ENCODE measurements around the gene RASL10A.

RASL10A gene

GRCh38 chr22:29344137-29344536 lies 28.6 kb upstream of the RASL10A start:
- Histone ChIP-seq H3K36me3 (ENCODE audit: insufficient read depth, low read length) (peaks cover 81% of the 10 kb centered on the region; the same call in 1 of the 2 replicates), H3K9me2 (replicated peaks; ENCODE audit: low read depth, low read length) (no peaks in the 10 kb centered on the region), H3K4me3 (ENCODE audit: low read length, poor library complexity, severe bottlenecking) (no peak overlapping the region), H3K9me3 (ENCODE audit: insufficient read depth, low read depth, low read length) (no peaks in the 10 kb centered on the region), H4K20me1 (ENCODE audit: insufficient read depth, low read length, poor library complexity, severe bottlenecking) (no peaks in the 10 kb centered on the region), H3K27me3 (ENCODE audit: insufficient read depth, low read length, poor library complexity, severe bottlenecking) (no peaks in the 10 kb centered on the region), H3K4me1 (ENCODE audit: insufficient read depth, low read length, poor library complexity, severe bottlenecking) (no peaks in the 10 kb centered on the region), H3K9ac (ENCODE audit: low read depth, low read length, poor library complexity, severe bottlenecking) (no peak overlapping the region), H2AFZ (ENCODE audit: low read length) (no peak overlapping the region), H3K79me2 (ENCODE audit: insufficient read depth, low read length) (no peaks in the 10 kb centered on the region), H3K4me2 (ENCODE audit: low read depth, low read length, poor library complexity, severe bottlenecking) (no peak overlapping the region), H3F3A (ENCODE audit: low read depth) (no peaks in the 10 kb centered on the region)
- TF ChIP-seq CTCF (conservative IDR thresholded peaks at IDR 0.05; ENCODE audit: low read length) (no peak), EZH2phosphoT487 (IDR thresholded peaks at IDR 0.05; ENCODE audit: borderline replicate concordance) (no peak)

DNA sequence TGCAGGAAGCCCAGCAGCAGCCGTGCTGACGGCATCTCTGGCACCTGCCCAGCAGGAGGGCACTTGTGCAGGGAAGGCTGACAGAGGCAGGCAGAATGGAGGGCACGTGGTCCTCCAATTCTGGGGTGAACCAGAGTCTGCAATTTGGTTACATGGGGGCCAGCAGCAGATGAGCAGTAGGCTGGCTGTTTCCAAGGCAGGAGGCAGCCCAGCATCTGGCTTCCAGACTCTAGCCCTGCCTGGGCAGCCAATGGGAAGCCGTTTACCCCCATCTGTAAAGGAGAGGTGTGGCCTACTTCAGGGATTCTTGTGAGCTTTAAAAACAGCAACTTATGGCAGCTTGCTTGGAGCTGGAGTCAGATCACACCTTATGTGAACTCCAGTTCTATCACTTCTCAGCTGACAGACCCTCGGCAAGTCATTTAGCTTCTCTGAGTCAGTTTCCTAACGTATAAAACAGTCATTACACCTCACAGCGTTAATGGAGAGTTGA lies 27.9 kb upstream of the RASL10A start:
- Histone ChIP-seq H2AFZ (ENCODE audit: low read length) (no peak overlapping the region), H3K4me2 (ENCODE audit: low read depth, low read length, poor library complexity, severe bottlenecking) (no peak overlapping the region), H3K4me1 (ENCODE audit: insufficient read depth, low read length, poor library complexity, severe bottlenecking) (no peaks in the 10 kb centered on the region), H3K36me3 (ENCODE audit: insufficient read depth, low read length) (peaks cover 80% of the 10 kb centered on the region; the same call in 1 of the 2 replicates), H3K27me3 (ENCODE audit: insufficient read depth, low read length, poor library complexity, severe bottlenecking) (no peaks in the 10 kb centered on the region), H4K20me1 (ENCODE audit: insufficient read depth, low read length, poor library complexity, severe bottlenecking) (no peaks in the 10 kb centered on the region), H3K9me3 (ENCODE audit: insufficient read depth, low read depth, low read length) (no peaks in the 10 kb centered on the region), H3K79me2 (ENCODE audit: insufficient read depth, low read length) (no peaks in the 10 kb centered on the region), H3K9ac (ENCODE audit: low read depth, low read length, poor library complexity, severe bottlenecking) (no peak overlapping the region), H3F3A (ENCODE audit: low read depth) (no peaks in the 10 kb centered on the region), H3K4me3 (ENCODE audit: low read length, poor library complexity, severe bottlenecking) (no peak overlapping the region), H3K9me2 (replicated peaks; ENCODE audit: low read depth, low read length) (no peaks in the 10 kb centered on the region)
- TF ChIP-seq CTCF (conservative IDR thresholded peaks at IDR 0.05; ENCODE audit: low read length) = no peak
- no peak for TF ChIP-seq EZH2phosphoT487 (IDR thresholded peaks at IDR 0.05; ENCODE audit: borderline replicate concordance)

DNA sequence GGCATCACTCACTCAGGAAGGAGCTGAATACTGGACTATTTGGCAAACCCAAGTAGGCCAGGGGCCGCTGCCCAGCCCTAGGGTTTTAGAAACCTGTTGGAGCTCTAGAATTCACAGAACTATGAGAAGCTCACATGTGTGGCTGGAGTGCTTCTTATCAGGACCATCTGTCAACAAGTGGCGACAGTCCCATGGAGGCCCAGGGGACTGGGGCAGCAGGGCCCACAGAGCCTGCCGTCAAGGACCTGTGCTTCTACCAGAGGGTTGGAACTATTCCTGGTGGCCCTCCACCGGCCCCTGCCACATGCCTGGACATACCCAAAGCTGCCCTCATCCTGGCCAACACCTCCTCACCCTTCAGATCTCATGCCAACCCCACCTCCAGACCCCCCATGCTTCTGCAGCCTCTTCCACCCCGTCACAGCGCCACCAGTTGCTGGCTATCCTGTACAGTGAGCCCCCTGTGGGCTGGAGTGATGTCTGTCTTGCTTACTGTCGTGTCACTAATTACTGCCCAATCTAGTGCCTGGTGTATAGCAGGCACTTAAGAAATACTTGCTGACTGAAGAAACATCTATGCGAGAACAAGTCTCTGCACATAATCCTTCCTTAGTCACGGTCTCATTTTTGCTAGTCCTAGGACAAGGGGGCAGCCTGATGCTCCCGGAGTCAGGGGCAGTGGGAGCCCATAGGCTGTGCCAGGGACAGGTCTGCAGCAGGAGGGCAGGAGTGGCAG lies 27.2 kb upstream of the RASL10A start:
- Histone ChIP-seq H3K4me3 (ENCODE audit: low read length, poor library complexity, severe bottlenecking) (no peak overlapping the region), H2AFZ (ENCODE audit: low read length) (no peak overlapping the region), H3K79me2 (ENCODE audit: insufficient read depth, low read length) (no peaks in the 10 kb centered on the region), H3K9ac (ENCODE audit: low read depth, low read length, poor library complexity, severe bottlenecking) (no peak overlapping the region), H3K4me2 (ENCODE audit: low read depth, low read length, poor library complexity, severe bottlenecking) (no peak overlapping the region), H3F3A (ENCODE audit: low read depth) (no peaks in the 10 kb centered on the region), H3K9me2 (replicated peaks; ENCODE audit: low read depth, low read length) (no peaks in the 10 kb centered on the region), H3K36me3 (ENCODE audit: insufficient read depth, low read length) (peaks cover 80% of the 10 kb centered on the region; the same call in 1 of the 2 replicates), H3K4me1 (ENCODE audit: insufficient read depth, low read length, poor library complexity, severe bottlenecking) (no peaks in the 10 kb centered on the region), H4K20me1 (ENCODE audit: insufficient read depth, low read length, poor library complexity, severe bottlenecking) (no peaks in the 10 kb centered on the region), H3K9me3 (ENCODE audit: insufficient read depth, low read depth, low read length) (no peaks in the 10 kb centered on the region), H3K27me3 (ENCODE audit: insufficient read depth, low read length, poor library complexity, severe bottlenecking) (no peaks in the 10 kb centered on the region)
- no peak for TF ChIP-seq CTCF (conservative IDR thresholded peaks at IDR 0.05; ENCODE audit: low read length)
- no peak for TF ChIP-seq EZH2phosphoT487 (IDR thresholded peaks at IDR 0.05; ENCODE audit: borderline replicate concordance)
